Measurements from ENCODE around the gene PPP1R2B.
"Not testable (repeated sequence)": the region's sequence is repeated elsewhere in the genome, so short reads cannot be mapped to it uniquely, and the experiment has no call there.

PPP1R2B gene

GRCh38 chr5:156850206-156850751, at the start of gene PPP1R2B:
TSS of gene PPP1R2B (plus strand) at chr5:156850295. CDS start at chr5:156850563, 268 bp downstream.
- no peak for DNase-seq (ENCODE audit: low read depth in 2 of 2)

- no peak for DNase-seq (ENCODE audit: low read depth in 2 of 2)
These were observed 49.2 kb upstream of the PPP1R2B start for GRCh38 chr5:156800929-156801328.

- no peak for DNase-seq (ENCODE audit: low read depth in 2 of 2)
These were observed 47.6 kb upstream of the PPP1R2B start for GRCh38 chr5:156802501-156802900.

DNA sequence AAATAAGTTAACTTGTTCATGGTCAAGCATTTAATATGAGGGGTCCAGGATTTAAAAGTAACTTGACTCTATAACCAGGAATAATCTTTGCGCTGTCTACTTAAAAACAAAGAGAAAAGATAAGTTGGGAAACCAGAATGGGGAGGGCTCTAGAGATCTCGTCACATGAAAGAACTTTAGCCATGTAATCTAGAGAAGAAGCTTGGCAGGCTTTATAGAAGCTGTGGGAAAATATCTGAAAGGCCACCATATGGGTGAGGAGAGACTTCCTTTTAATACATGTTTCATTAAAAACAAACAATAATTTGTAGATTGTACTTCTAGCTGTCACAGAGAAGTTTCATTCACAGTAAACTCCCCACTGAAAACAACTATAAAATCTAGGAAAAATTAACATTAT, 46.7 kb upstream of the PPP1R2B start:
- DNase-seq (ENCODE audit: low read depth in 2 of 2), result no peak

DNA sequence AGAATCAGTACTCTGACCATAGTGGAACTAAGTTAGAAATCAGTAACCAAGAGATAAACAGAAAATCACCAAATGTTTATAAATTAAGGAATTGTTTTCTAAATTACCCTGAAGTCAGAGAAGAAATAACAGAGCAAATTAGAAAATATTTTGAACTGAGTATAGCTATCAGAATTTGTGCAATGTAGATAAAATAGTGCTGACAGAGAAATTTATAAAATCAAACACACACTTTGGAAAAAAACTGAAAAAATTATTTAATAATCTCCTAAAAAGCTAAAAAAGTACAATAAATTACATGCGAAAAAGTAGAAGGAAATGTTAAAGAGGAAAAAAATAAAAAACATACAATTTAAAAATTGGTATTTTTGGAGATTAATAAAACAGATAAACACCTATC, 37.1 kb upstream of the PPP1R2B start:
- DNase-seq (ENCODE audit: low read depth in 2 of 2), result no peak

DNA sequence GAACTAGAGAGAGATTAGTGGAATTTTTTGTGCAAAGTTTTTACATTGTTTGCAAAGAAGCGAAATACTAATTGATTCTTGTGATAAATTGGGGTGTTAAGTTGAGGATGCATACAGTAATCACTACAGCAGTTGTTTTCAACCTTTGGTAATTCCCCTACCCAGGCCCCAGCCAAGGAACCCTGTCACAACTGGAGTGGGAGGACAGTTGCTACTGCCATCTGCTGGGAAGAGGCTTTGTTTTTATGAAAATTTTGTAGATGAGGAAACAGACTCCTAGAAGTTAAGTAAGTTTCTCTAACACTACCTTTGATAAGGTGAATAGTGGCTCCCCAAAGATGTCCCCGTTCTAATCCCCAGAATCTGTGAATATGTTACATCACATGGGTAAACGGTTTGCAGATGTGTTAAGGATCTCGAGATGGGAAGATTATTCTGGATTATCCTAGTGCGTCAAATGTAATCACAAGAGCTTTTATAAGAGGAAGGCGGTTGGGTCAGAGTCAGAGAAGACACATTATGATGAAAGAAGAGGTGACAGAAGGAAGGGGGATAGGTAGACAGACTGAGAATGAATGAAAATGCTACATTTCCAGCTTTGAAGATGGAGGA, 34.0 kb upstream of the PPP1R2B start:
- DNase-seq (ENCODE audit: low read depth in 2 of 2), result no peak

GRCh38 chr5:156819537-156819936, 30.6 kb upstream of the PPP1R2B start:
- DNase-seq (ENCODE audit: low read depth in 2 of 2), result no peak

GRCh38 chr5:156819967-156820581, 30.0 kb upstream of the PPP1R2B start:
- no peak for DNase-seq (ENCODE audit: low read depth in 2 of 2)

GRCh38 chr5:156824241-156824640, 25.9 kb upstream of the PPP1R2B start:
- no peak for DNase-seq (ENCODE audit: low read depth in 2 of 2)

DNA sequence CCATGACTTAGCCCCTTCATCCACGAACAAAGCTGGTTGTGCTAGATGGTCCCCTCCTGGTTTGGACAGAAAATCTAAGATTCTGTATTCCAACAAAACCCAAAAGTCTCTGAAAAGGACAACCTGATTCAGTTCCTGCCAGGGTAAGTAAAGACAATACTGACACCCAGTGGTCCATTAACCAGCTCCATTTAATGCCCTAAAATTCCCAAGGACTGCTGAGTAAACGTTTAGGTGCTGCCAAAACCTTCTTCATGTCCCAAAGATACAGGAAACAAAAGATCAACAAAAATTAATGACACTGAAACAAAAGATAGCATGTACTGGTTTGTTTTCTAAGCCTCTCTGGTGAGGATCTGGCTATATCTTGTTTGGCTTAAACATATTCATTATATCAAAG, 25.3 kb upstream of the PPP1R2B start:
- no peak for DNase-seq (ENCODE audit: low read depth in 2 of 2)

DNA sequence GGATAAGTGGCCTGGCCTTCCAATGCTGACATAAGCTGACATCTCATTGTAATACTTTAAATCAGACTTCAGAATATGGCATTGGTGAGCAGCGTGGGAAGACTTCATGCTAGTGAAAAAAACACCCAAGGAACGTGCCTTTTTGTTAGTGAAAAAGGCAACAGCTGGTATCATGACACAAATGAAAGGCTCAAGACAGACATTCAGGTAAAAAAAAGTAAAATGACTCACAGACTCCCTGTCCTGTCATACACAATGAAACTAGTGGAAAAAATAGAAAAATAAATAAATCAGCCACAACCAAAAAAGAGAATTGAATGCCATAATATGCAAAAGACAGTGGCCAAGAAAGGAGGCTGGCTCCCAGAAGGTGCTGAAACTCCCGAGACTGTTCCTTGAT, 24.4 kb upstream of the PPP1R2B start:
- DNase-seq (ENCODE audit: low read depth in 2 of 2), result no peak

GRCh38 chr5:156826150-156826549, 23.9 kb upstream of the PPP1R2B start:
- DNase-seq (ENCODE audit: low read depth in 2 of 2), result no peak

- DNase-seq (ENCODE audit: low read depth in 2 of 2), result no peak
These were observed 15.2 kb upstream of the PPP1R2B start for GRCh38 chr5:156834916-156835315.

GRCh38 chr5:156835905-156836304, 14.2 kb upstream of the PPP1R2B start:
- DNase-seq (ENCODE audit: low read depth in 2 of 2), result no peak

GRCh38 chr5:156836846-156837245, 13.2 kb upstream of the PPP1R2B start:
- DNase-seq (ENCODE audit: low read depth in 2 of 2), result no peak

DNA sequence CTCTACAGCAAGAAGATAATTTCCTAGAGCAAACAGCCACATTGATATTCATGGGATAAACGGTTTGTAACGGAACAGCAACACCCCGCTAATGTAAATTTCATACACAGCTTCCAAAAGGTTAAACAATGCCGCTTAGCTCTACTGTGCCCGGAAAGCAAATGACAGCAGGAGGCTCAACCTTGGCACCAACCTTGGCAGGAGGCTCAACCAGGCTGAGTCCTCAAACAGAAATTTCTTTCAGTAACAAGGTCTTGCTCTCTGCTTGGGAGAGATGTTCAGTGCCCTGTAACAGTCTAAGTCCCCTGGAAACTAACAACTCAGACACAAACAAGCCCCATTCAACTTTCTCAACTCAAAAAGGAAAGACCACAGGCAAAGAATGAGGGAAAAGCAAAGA, 11.1 kb upstream of the PPP1R2B start:
- no peak for DNase-seq (ENCODE audit: low read depth in 2 of 2)

GRCh38 chr5:156841737-156842136, 8.4 kb upstream of the PPP1R2B start:
- no peak for DNase-seq (ENCODE audit: low read depth in 2 of 2)

GRCh38 chr5:156846914-156847313, 3.2 kb upstream of the PPP1R2B start:
- DNase-seq (ENCODE audit: low read depth in 2 of 2), result no peak

- DNase-seq (ENCODE audit: low read depth in 2 of 2), result not testable (repeated sequence)
These were observed 1.6 kb upstream of the PPP1R2B start for GRCh38 chr5:156848447-156848846.

DNA sequence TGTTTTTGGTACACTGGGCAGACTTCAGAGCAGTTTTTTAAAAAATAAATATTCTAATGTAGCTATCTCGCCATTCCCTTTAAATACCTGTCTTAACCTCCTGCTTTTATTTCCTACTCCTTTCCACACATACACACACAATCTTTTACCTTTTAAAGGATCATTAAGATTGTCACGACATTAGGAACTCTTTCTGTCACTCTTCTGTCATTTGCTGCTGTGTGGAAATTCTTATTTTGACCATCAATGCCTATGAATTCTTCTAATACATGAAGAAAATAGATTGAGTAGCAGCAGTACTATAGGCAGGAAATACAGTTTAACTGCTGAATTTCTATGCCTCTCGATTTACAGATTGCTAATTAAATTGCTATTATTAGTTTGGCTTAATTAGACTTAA, 1.8 kb downstream of the PPP1R2B start:
- no peak for DNase-seq (ENCODE audit: low read depth in 2 of 2)

GRCh38 chr5:156853055-156853454, 3.0 kb downstream of the PPP1R2B start:
- not testable (repeated sequence) for DNase-seq (ENCODE audit: low read depth in 2 of 2)

- no peak for DNase-seq (ENCODE audit: low read depth in 2 of 2)
These were observed 15.3 kb downstream of the PPP1R2B start for GRCh38 chr5:156865427-156865826.

DNA sequence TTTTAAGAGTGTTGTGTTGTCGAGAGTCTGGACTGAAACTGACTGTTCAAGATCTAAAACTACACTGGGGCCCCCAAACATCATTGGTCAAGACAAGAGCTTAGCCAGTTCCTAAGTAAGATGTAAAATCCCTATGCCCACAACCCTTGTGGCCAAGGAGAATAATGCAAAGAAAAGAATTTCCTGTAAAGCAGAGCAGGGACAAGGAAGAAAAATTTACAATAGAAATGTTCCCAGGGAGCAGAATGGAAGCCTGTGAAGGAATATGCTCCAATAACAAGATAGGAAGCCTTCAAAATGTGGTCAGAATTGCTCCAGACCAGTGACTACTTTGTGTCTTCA, 20.4 kb downstream of the PPP1R2B start:
- no peak for DNase-seq (ENCODE audit: low read depth in 2 of 2)

GRCh38 chr5:156871212-156871611, 21.1 kb downstream of the PPP1R2B start:
- no peak for DNase-seq (ENCODE audit: low read depth in 2 of 2)
